GM12865 (cell line): Measurements from ENCODE around the gene ARL6IP4.

Experiments
- DNase-seq: peaks from one replicate; pipeline ENCODE4 v3.0.0; 2010; ENCODE audit warnings: low read depth
- H3K4me3 ChIP-seq: 2 replicates; pipeline ENCODE4 v1.5.1; 2011; ENCODE audit warnings: mild to moderate bottlenecking, low read depth, low read length, control low read depth
- TF ChIP-seq, protein P1 (sequence below): IDR thresholded peaks from 2 replicates; pipeline ENCODE4 v1.5.1; 2011; ENCODE audit warnings: low read length, control low read depth, low read depth, inconsistent platforms; ENCODE audit not compliant: insufficient read depth; ENCODE audit errors: missing control alignments

ARL6IP4 gene

DNA sequence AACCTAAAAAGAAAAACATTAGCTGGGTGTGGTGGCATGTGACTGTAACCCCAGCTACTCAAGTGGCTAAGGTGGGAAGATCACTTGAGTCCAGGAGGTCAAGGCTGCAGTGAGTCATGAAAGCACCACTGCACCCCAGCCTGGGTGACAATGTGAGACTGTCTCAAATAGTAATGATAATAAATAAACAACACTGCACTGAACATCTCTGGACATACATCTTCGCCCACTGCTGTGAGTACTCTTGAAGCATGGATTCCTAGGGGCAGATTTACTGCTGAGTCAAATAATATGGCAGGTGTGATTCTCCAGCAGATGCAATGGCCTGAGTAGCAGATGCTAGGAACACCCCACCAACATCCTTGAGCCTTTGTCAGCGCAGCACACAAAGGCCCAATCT, 37.8 kb upstream of the ARL6IP4 start:
- TF ChIP-seq, protein P1, sequence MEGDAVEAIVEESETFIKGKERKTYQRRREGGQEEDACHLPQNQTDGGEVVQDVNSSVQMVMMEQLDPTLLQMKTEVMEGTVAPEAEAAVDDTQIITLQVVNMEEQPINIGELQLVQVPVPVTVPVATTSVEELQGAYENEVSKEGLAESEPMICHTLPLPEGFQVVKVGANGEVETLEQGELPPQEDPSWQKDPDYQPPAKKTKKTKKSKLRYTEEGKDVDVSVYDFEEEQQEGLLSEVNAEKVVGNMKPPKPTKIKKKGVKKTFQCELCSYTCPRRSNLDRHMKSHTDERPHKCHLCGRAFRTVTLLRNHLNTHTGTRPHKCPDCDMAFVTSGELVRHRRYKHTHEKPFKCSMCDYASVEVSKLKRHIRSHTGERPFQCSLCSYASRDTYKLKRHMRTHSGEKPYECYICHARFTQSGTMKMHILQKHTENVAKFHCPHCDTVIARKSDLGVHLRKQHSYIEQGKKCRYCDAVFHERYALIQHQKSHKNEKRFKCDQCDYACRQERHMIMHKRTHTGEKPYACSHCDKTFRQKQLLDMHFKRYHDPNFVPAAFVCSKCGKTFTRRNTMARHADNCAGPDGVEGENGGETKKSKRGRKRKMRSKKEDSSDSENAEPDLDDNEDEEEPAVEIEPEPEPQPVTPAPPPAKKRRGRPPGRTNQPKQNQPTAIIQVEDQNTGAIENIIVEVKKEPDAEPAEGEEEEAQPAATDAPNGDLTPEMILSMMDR: no peak
- H3K4me3 ChIP-seq: no peak overlapping the region

DNA sequence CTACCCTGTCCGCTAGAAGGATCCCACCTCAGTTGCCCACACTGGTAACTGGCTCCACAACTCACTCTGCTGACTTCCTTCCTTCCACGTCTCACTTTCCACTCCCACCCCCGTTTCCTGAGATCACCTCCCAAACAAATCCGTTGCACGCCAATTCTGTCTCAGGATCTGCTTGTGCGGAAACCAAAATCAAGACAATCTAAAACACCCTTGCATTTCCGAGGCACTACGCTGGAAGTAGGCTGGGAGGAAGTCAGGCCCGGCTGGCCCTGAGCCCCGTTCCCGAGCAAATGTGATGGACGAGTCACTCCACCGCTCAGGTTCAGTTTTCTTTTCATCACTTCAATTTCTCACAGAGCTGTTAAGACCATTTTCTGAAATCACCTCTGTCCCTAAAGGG, 37.3 kb upstream of the ARL6IP4 start:
- no peak for DNase-seq
- TF ChIP-seq, protein P1: no peak
- no peak overlapping the region for H3K4me3 ChIP-seq

More for the DNA sequence above, 37.8 kb upstream of the ARL6IP4 start:
- DNase-seq: no peak

DNA sequence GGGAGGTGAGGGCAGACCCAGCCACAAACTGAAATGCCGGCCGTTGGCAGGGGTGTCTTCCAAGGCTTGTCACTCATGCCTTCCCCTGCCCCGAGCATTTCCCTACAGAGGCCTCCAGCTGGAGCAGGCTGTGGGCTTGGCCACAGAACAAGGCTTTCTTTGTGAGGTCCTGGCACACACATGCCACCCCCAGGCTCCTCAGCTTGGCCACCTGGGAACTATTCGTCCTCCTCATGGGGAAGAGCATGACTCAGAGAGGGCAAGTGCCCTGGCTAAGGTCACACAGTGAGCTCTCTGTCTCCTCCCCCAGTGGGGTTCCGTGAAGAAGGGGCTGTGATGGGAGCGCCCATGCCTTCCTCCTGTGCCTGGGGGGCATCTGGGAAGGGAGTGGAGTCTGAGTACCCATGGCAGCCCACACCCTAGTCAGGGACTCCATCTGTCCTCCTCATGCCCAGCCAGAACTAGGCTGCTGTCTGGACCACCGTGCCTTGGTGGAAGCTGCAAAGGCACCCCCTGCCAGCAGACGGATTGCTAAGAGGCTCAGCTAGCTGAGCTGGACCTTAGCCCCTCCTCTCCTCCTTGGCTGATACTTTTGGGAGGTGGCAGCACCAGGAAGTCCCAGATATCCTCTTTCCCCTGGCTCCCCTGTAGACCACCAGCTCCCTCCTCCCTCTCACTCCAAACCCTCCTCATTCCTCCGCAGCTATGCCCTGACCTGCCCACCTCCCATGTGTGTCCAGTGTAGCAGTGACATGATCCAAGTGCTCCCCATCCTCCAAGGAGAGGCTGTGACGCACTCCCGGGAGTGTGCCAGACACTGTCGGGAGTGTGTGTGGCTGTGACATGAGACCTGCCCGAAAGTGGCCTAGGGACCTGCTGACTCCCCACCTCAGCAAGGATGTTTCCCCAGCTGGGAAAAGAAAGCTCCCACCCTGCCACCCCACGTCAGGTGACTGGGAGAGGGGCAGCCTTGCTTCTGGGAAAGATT, 35.6 kb upstream of the ARL6IP4 start:
- no peak for DNase-seq
- TF ChIP-seq, protein P1: no peak
- H3K4me3 ChIP-seq: no peak overlapping the region

DNA sequence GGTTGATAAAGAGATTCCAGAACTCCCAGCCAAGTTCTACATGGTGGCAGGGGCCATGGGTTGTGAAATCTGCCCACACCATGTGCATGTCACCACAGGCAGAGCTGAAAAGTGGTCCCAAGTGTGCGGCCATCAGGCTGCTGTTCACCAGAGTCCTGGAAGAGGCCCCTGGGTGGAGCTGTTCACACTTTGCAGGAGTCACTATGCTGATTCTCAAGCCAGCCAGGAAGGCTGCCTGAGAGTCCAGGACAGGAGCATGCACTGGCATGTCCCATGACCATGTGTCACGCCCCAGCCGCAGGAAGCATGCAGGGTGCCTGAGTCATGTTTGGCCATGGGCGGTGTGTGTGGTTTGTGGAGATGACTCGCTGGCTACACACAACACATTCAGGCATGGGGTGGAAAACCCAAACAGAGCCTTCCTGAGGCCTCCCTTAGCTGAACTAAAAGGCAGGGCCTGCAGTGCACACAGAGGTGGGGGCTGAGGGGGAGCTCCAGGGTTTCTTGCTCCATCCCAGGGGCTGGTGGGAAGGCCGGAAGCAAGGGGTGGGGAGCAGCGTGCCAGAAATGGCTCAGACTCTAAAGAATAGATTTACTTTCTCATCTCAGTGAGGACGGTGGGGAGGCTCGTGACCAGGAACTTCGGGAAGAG, 33.7 kb upstream of the ARL6IP4 start:
- DNase-seq: peak; percentile 88
- TF ChIP-seq, protein P1: peak; percentile 10
- H3K4me3 ChIP-seq: no peak overlapping the region

DNA sequence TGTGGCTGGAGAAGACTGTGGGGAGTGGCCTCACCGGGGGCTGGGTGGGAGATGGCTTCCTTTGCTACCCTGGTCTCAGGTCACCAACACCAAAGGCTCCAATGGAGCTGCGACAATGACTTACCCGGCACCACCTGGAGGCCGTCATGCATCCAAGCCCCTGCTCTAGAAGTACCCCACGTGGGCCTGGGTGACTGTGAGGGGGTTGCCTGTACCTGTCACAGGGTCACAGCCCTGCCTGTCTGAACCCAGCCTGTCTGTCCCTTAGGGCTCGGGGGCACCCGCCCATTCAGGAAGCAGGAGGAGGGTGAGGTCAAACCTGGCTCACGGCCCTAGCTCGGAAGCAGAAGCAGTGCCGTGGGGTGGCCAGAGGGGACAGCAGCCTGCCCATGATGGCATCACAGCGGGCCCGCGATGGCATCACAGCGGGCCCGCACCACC, 33.1 kb upstream of the ARL6IP4 start:
- H3K4me3 ChIP-seq: no peak overlapping the region
- DNase-seq: no peak
- TF ChIP-seq, protein P1: no peak

DNA sequence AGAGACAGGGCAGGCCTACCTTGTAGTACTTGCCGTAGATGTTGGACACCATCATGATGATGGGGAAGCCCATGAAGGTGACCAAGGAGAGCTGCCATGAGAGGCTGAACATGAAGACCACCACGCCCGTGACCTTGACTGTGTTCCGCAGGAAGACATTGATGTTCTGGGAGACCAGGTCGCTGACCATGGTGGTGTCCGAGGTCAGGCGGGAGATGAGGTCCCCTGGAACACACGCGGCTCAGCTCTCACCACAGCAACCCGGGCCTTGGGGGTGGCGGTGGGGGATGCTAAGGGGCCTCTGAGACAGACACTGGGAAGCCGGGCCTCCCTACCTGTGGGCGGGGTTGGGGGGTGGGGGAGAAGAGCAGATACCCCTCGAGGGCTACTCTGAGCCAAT, 31.9 kb upstream of the ARL6IP4 start:
- H3K4me3 ChIP-seq: no peak overlapping the region
- TF ChIP-seq, protein P1: no peak
- DNase-seq: no peak
